Tibial nerve (tissue), 4 donors: Measurements from ENCODE around the gene RAG2. TPM values are rescaled to one million over a fixed set of nuclear protein-coding genes. Genes with fewer than 3 reads are reported as not detected.

ENCODE experiments used
- DNase-seq, 2 donors: peaks; one replicate each; pipeline ENCODE4 v3.0.0-alpha.2; 2019; ENCODE audit warnings: low spot score in 2 of 2
- H3K27ac ChIP-seq, 4 donors: fragments of 200-600 bp; sonication (generic) in 3 of 4; one replicate each; pipeline ENCODE4 v1.5.1; 2017 to 2019; ENCODE audit warnings: mild to moderate bottlenecking in 1 of 4
- H3K27me3 ChIP-seq, 2 donors: fragments of 200-600 bp; sonication (generic) in 1 of 2; one replicate each; pipeline versions ENCODE4 v1.5.1 to v1.6.0; 2017 to 2019
- H3K36me3 ChIP-seq, 3 donors: fragments of 200-600 bp; sonication (generic); one replicate each; pipeline ENCODE4 v1.5.1; 2018 to 2019
- H3K4me1 ChIP-seq, 4 donors: fragments of 200-600 bp; sonication (generic) in 3 of 4; one replicate each; pipeline ENCODE4 v1.5.1; 2017 to 2019
- H3K4me3 ChIP-seq, 4 donors: fragments of 200-600 bp; sonication (generic) in 3 of 4; one replicate each; pipeline ENCODE4 v1.5.1; 2017 to 2019; ENCODE audit warnings: mild to moderate bottlenecking in 1 of 4, moderate library complexity in 1 of 4
- H3K9me3 ChIP-seq, 4 donors: fragments of 200-600 bp; sonication (generic) in 3 of 4; one replicate each; pipeline ENCODE4 v1.5.1; 2017 to 2019
- CTCF ChIP-seq, 5 experiments: fragments of 200-600 bp in 3 of 5; fragments of 450-650 bp in 2 of 5; sonication (generic) in 3 of 5; IDR thresholded peaks; one replicate each; pipeline ENCODE4 v1.5.1; 2016 to 2019; ENCODE audit warnings: antibody characterized with exemption in 5 of 5, mild to moderate bottlenecking in 3 of 5, moderate library complexity in 2 of 5
- EP300 ChIP-seq, 2 donors: sonication (generic); formaldehyde crosslinking; IDR thresholded peaks; one replicate each; pipeline ENCODE4 v1.6.1; 2017; ENCODE audit warnings: antibody characterized with exemption in 2 of 2, mild to moderate bottlenecking in 1 of 2
- POLR2A ChIP-seq, 2 donors: fragments of 450-650 bp; IDR thresholded peaks; one replicate each; pipeline ENCODE4 v1.6.1; 2017; ENCODE audit warnings: antibody characterized with exemption in 2 of 2, mild to moderate bottlenecking in 2 of 2, moderate library complexity in 2 of 2
- WGBS, 2 donors: methylation state at CpG; one replicate each; pipeline ENCODE4 v1.1.5; 2018; 5-methylcytosine and 5-hydroxymethylcytosine counted together
- total RNA-seq, 4 donors: library from RNA; depleted of rRNA; stranded (reverse); fragments of >200 nt; gene quantifications; one replicate each; pipeline ENCODE4 v1.1.0, GENCODE V29; 2016

The RAG2 gene
- not detected for total RNA-seq

DNA sequence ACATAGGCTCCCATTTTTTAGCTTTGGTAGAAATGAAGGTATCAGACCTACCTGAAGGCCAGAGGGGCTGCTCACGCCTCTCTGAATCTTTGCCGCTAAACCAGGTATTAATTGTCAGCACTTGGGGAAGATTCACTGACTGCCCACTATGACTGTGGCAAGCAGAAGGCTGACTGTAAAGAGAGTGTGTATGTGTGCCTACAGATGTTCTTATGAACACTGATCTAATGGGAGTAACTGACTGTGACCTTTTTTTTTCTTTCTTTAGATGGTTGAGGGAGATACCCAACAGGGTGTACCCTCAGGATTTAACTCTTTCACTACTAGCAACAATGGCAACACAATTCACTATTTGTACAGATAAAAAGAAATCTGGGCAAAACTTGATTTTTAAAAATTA lies at the start of gene RAG2:
Gene RAG2, minus strand, starts transcription at position 186 of the 400 bp plus-strand sequence. CDS start 4,068 bp downstream, outside the sequence.
- no peak for DNase-seq
- H3K27me3 ChIP-seq: no peaks in the 10 kb centered on the region
- H3K4me1 ChIP-seq: peaks cover 0 to 14% (median 0%) of the 10 kb centered on the region in 4 donors
- H3K4me3 ChIP-seq: no peak within 1 kb of the TSS
- no peaks in the 10 kb centered on the region for H3K36me3 ChIP-seq
- TF ChIP-seq CTCF (IDR thresholded peaks at IDR 0.05): no peak
- TF ChIP-seq EP300 (IDR thresholded peaks at IDR 0.05): no peak
- TF ChIP-seq POLR2A (IDR thresholded peaks at IDR 0.05): no peak
- no peak within 1 kb of the TSS for H3K27ac ChIP-seq
- no peaks in the 10 kb centered on the region for H3K9me3 ChIP-seq
- WGBS, 2 donors: 84 to 93% methylated on average over 2 of the region's 2 CpGs

GRCh38 chr11:36638556-36638955 lies 40.5 kb upstream of the RAG2 start:
- Histone ChIP-seq H3K9me3 (no peaks in the 10 kb centered on the region), H3K27me3 (no peaks in the 10 kb centered on the region), H3K27ac (no peak overlapping the region), H3K4me1 (no peaks in the 10 kb centered on the region), H3K36me3 (peaks cover 0 to 21% (median 0%) of the 10 kb centered on the region in 3 donors), H3K4me3 (no peak overlapping the region)
- no peak for TF ChIP-seq EP300 (IDR thresholded peaks at IDR 0.05)
- TF ChIP-seq CTCF (IDR thresholded peaks at IDR 0.05): no peak
- TF ChIP-seq POLR2A (IDR thresholded peaks at IDR 0.05): no peak
- DNase-seq: no peak
- 65 to 72% methylated on average over 2 of the region's 2 CpGs for WGBS, 2 donors

- Histone ChIP-seq H3K36me3 (peaks cover 0 to 25% (median 0%) of the 10 kb centered on the region in 3 donors), H3K27me3 (no peaks in the 10 kb centered on the region), H3K4me3 (no peak overlapping the region), H3K4me1 (no peaks in the 10 kb centered on the region), H3K27ac (no peak overlapping the region), H3K9me3 (no peaks in the 10 kb centered on the region)
- WGBS, 2 donors: 60 to 62% methylated on average over 4 of the region's 4 CpGs
- DNase-seq: no peak
- no peak for TF ChIP-seq CTCF (IDR thresholded peaks at IDR 0.05)
- no peak for TF ChIP-seq POLR2A (IDR thresholded peaks at IDR 0.05)
- no peak for TF ChIP-seq EP300 (IDR thresholded peaks at IDR 0.05)
Measured at GRCh38 chr11:36635066-36635862, 37.2 kb upstream of the RAG2 start.

- 48 to 72% methylated on average over 2 of the region's 2 CpGs for WGBS, 2 donors
- Histone ChIP-seq H3K4me3 (no peak overlapping the region), H3K4me1 (no peaks in the 10 kb centered on the region), H3K36me3 (peaks cover 0 to 19% (median 0%) of the 10 kb centered on the region in 3 donors), H3K9me3 (no peaks in the 10 kb centered on the region), H3K27me3 (no peaks in the 10 kb centered on the region), H3K27ac (no peak overlapping the region)
- no peak for DNase-seq
- TF ChIP-seq CTCF (IDR thresholded peaks at IDR 0.05): no peak
- TF ChIP-seq EP300 (IDR thresholded peaks at IDR 0.05): no peak
- no peak for TF ChIP-seq POLR2A (IDR thresholded peaks at IDR 0.05)
Measured at GRCh38 chr11:36631774-36632173, 33.7 kb upstream of the RAG2 start.

DNA sequence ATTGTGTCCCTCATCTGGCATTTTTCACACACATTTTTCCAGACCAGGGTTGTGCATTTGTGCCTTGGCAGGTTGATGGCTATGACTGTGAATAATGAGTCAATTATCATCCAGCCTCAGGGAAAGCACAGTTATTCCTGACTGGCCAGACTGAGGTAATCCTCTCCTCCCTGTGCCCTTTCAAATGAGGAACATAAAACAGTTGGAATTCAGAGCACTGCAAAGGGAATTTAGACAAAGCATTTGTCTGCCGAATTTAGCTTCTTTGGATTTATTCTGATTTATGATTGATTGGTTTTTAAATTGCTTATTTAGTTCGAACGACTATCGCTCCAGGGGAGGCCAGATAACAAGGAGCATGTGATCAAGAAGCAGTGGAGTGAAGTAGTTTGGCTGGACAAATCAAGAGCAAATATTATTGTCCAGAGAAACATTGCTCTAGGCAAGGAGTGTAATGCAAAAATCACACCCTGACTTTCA lies 30.8 kb upstream of the RAG2 start:
- TF ChIP-seq POLR2A (IDR thresholded peaks at IDR 0.05) (no peak), EP300 (IDR thresholded peaks at IDR 0.05) (no peak), CTCF (IDR thresholded peaks at IDR 0.05) (no peak)

More for the DNA sequence above, 30.8 kb upstream of the RAG2 start:
- Histone ChIP-seq H3K36me3 (peaks cover 0 to 6% (median 0%) of the 10 kb centered on the region in 3 donors), H3K27me3 (no peaks in the 10 kb centered on the region), H3K9me3 (no peaks in the 10 kb centered on the region), H3K4me3 (no peak overlapping the region), H3K27ac (no peak overlapping the region), H3K4me1 (no peaks in the 10 kb centered on the region)
- no peak for DNase-seq
- 53 to 67% methylated on average over 4 of the region's 4 CpGs for WGBS, 2 donors
